ENCODE results near the gene MTURN.

Gene MTURN

GRCh38 chr7:30135301-30136116 lies 723 bp downstream of the MTURN start:
- DNase-seq (ENCODE audit: low read depth in 4 of 4, low spot score in 1 of 4) = peak in 2 of 4 experiments; percentile 33 to 34

- no peak for DNase-seq (ENCODE audit: low read depth in 4 of 4, low spot score in 1 of 4)
Measured at GRCh38 chr7:30136117-30136731, 1.4 kb downstream of the MTURN start.

GRCh38 chr7:30136743-30137485 lies 2.1 kb downstream of the MTURN start:
- DNase-seq (ENCODE audit: low read depth in 4 of 4, low spot score in 1 of 4) = no peak

GRCh38 chr7:30139836-30140384 lies 5.1 kb downstream of the MTURN start:
- DNase-seq (ENCODE audit: low read depth in 4 of 4, low spot score in 1 of 4) = no peak

- DNase-seq (ENCODE audit: low read depth in 4 of 4, low spot score in 1 of 4) = no peak
Measured at GRCh38 chr7:30140456-30140855, 5.7 kb downstream of the MTURN start.

GRCh38 chr7:30142710-30143109 lies 7.9 kb downstream of the MTURN start:
- DNase-seq (ENCODE audit: low read depth in 4 of 4, low spot score in 1 of 4) = no peak

- DNase-seq (ENCODE audit: low read depth in 4 of 4, low spot score in 1 of 4) = no peak
Measured at GRCh38 chr7:30143748-30144251, 9.0 kb downstream of the MTURN start.

- DNase-seq (ENCODE audit: low read depth in 4 of 4, low spot score in 1 of 4) = no peak
Measured at GRCh38 chr7:30144657-30145306, 10.0 kb downstream of the MTURN start.

- DNase-seq (ENCODE audit: low read depth in 4 of 4, low spot score in 1 of 4) = no peak
Measured at GRCh38 chr7:30145426-30145970, 10.7 kb downstream of the MTURN start.

GRCh38 chr7:30146127-30146612 lies 11.4 kb downstream of the MTURN start:
- no peak for DNase-seq (ENCODE audit: low read depth in 4 of 4, low spot score in 1 of 4)

GRCh38 chr7:30147223-30147622 lies 12.4 kb downstream of the MTURN start:
- no peak for DNase-seq (ENCODE audit: low read depth in 4 of 4, low spot score in 1 of 4)

GRCh38 chr7:30147785-30148184 lies 13.0 kb downstream of the MTURN start:
- no peak for DNase-seq (ENCODE audit: low read depth in 4 of 4, low spot score in 1 of 4)

GRCh38 chr7:30148426-30148825 lies 13.6 kb downstream of the MTURN start:
- DNase-seq (ENCODE audit: low read depth in 4 of 4, low spot score in 1 of 4) = no peak

- no peak for DNase-seq (ENCODE audit: low read depth in 4 of 4, low spot score in 1 of 4)
Measured at GRCh38 chr7:30148951-30149459, 14.2 kb downstream of the MTURN start.

GRCh38 chr7:30149640-30150272 lies 15.0 kb downstream of the MTURN start:
- DNase-seq (ENCODE audit: low read depth in 4 of 4, low spot score in 1 of 4) = no peak

- no peak for DNase-seq (ENCODE audit: low read depth in 4 of 4, low spot score in 1 of 4)
Measured at GRCh38 chr7:30150711-30151110, 15.9 kb downstream of the MTURN start.

- DNase-seq (ENCODE audit: low read depth in 4 of 4, low spot score in 1 of 4) = no peak
Measured at GRCh38 chr7:30154111-30154587, 19.4 kb downstream of the MTURN start.

- no peak for DNase-seq (ENCODE audit: low read depth in 4 of 4, low spot score in 1 of 4)
Measured at GRCh38 chr7:30155481-30155880, 20.7 kb downstream of the MTURN start.

- DNase-seq (ENCODE audit: low read depth in 4 of 4, low spot score in 1 of 4) = no peak
Measured at GRCh38 chr7:30157204-30157603, 22.4 kb downstream of the MTURN start.

GRCh38 chr7:30159163-30159562 lies 24.4 kb downstream of the MTURN start:
- DNase-seq (ENCODE audit: low read depth in 4 of 4, low spot score in 1 of 4) = no peak

All from stimulated activated CD4-positive, alpha-beta T cell treated with anti-CD3 and anti-CD28 coated beads, Interleukin-1b, Interleukin-23, amount 100 ng/mL, for 24 hours (primary cell).